ENCODE measurements around the gene ARL8B.
A peak's percentile ranks its signal among the peaks of the same experiment; 100 is the strongest.
"Not testable (repeated sequence)": the region's sequence is repeated elsewhere in the genome, so short reads cannot be mapped to it uniquely, and the experiment has no call there.

The ARL8B gene

GRCh38 chr3:5149306-5149880, 27.3 kb downstream of the ARL8B start:
- no peak for DNase-seq

GRCh38 chr3:5151586-5151985, 29.5 kb downstream of the ARL8B start:
- DNase-seq = no peak

DNA sequence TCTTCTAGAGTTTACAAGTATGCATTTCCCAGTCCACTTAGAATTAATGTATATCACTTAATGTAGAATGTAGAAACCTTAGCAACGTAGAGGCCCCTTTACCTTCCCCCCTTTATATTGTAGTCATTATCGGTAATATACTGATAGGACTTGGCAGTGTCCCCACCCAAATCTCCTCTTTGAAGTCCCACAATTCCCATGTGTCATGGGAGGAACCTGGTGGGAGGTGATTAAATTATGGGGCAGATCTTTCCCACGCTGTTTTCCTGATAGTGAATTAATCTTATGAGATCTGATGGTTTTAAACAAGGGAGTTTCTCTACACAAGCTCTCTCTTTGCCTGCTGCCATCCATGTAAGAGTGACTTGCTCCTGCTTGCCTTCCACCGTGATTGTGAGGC, 31.0 kb downstream of the ARL8B start:
- no peak for DNase-seq

DNA sequence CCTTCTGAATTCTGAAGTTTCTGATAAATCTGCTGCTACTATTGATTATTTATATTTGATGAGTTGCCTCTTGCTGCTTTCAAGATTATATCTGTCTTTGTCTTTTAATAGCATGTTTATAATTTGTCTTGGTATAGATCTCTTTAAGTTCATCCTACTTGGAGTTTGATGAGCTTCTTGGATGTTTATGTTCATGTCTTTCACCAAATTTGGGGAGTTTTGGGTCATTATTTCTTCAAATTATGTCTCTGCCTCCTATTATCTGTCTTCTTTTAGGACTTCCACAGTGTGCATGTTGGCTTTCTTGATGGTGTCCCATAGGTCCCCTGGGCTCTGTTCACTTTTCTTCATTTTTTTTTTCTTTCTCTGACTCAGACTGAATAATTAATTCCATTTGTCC, 33.1 kb downstream of the ARL8B start:
- DNase-seq = no peak

GRCh38 chr3:5160321-5160720, 38.2 kb downstream of the ARL8B start:
- no peak for DNase-seq

- no peak for DNase-seq
Measured at GRCh38 chr3:5160940-5161858, 39.1 kb downstream of the ARL8B start.

GRCh38 chr3:5162102-5162501, 40.0 kb downstream of the ARL8B start:
- no peak for DNase-seq

GRCh38 chr3:5165698-5166097, 43.6 kb downstream of the ARL8B start:
- DNase-seq = no peak

GRCh38 chr3:5166846-5167245, 44.8 kb downstream of the ARL8B start:
- no peak for DNase-seq

DNA sequence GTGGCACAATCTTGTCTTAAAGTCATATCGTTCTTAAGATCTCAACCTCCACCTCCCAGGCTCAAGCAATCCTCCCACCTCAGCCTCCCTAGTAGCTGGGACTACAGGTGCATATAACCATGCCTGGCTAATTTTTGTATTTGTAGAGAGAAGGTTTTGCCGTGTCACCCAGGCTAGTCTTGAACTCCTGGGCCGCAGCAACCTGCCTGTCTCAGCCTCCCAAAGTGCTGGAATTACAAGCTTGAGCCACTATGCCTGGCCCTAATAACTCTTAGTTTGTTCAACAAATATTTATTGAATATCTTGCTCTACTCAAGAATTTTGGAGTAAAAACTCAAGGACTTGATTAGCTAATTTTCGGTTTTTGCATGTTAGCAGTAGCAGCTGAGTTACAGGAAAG, 46.0 kb downstream of the ARL8B start:
- DNase-seq = no peak

- DNase-seq = no peak
Measured at GRCh38 chr3:5169807-5170206, 47.7 kb downstream of the ARL8B start.

- DNase-seq = no peak
Measured at GRCh38 chr3:5170975-5171374, 48.9 kb downstream of the ARL8B start.

DNA sequence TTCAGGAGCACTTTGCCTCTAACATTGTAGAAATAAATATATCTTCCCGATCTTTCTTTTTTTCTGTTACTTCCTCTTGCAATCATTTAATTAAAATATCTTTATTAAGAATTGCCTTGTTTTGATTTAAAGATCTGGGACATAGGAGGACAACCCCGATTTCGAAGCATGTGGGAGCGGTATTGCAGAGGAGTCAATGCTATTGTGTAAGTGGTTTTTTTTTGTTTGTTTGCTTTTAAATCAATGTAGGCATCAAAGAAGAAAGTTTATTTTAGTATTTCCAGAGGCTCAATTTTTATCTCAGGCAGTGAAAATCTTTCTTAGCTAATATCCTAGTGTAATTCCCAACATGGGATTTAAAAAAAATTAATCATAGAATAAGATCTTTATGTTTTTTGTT, 49.9 kb downstream of the ARL8B start:
- DNase-seq = no peak

GRCh38 chr3:5179036-5179435, 56.9 kb downstream of the ARL8B start:
- not testable (repeated sequence) for DNase-seq

GRCh38 chr3:5181469-5182141, 59.5 kb downstream of the ARL8B start:
- DNase-seq = no peak

- not testable (repeated sequence) for DNase-seq
Measured at GRCh38 chr3:5183714-5184113, 61.6 kb downstream of the ARL8B start.

- DNase-seq = no peak
Measured at GRCh38 chr3:5184499-5184898, 62.4 kb downstream of the ARL8B start.

GRCh38 chr3:5185093-5185673, 63.1 kb downstream of the ARL8B start:
- no peak for DNase-seq

GRCh38 chr3:5186089-5186857, 64.2 kb downstream of the ARL8B start:
- DNase-seq = no peak

- DNase-seq = peak; percentile 1
Measured at GRCh38 chr3:5186858-5187155, 64.7 kb downstream of the ARL8B start.

DNA sequence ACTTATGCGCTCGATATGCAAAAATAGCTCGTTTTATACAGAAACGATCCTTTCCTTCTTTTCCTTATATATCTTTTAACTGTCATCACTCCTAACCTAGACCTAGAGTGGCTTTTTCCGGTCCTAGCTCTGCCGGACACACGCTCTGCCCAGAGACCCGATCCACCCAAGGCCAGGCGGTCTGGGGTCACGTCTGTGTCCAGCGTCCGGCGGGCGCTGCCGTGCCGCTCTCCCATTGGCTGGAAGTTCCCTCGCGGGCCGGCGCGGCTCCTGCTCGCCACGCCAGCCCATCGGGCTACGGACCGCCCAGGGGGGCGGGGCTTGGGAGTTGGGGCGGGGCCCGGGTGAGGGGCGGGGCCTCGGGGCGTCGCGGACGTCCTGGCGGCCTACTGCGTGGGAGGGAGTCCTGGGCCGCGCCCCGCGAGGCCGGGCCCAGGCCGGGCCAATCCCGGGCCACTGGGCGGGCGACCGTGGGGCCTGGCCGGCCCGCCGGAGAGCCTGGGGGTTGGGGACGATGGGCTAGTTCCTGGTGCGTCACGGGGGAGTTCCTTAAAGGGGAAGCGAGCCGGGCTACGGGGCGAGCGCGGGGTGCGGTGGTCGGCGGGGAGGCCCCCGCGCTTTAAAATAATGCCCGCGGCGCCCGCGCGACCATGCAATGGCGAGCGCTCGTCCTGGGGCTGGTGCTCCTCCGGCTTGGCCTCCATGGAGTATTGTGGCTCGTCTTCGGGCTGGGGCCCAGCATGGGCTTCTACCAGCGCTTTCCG, 65.2 kb downstream of the ARL8B start, which contains the start of gene EDEM1:
TSS of gene EDEM1 (plus strand) at position 552 of the 764 bp plus-strand sequence. CDS start at position 651, 99 bp downstream.
- peak; percentile 37 for DNase-seq

GRCh38 chr3:5187920-5188418, 65.9 kb downstream of the ARL8B start:
- DNase-seq = no peak
